GM12864 (cell line): ENCODE results near the gene IL17RD.
A peak's percentile ranks its signal among the peaks of the same experiment; 100 is the strongest.

Experiments
- DNase-seq: peaks from one replicate; pipeline ENCODE4 v3.0.0-alpha.2; 2011; ENCODE audit warnings: low read depth
- H3K4me3 ChIP-seq: 2 replicates; pipeline ENCODE4 v1.5.1; 2011; ENCODE audit warnings: mild to moderate bottlenecking, low read depth, low read length, control low read depth
- CTCF ChIP-seq: IDR thresholded peaks from 2 replicates; pipeline ENCODE4 v1.5.1; 2011; ENCODE audit warnings: low read depth, mild to moderate bottlenecking, moderate library complexity, low read length, control low read depth, inconsistent platforms; ENCODE audit errors: missing control alignments

IL17RD gene

GRCh38 chr3:57164657-57165573 lies at the start of gene IL17RD:
Gene IL17RD, minus strand, starts transcription at chr3:57165353. Its CDS starts 67 bp downstream, at chr3:57165286.
- H3K4me3 ChIP-seq: peak within 1 kb of the TSS; percentile 51
- no peak for TF ChIP-seq CTCF
- no peak for DNase-seq

GRCh38 chr3:57206423-57206822 lies 41.3 kb upstream of the IL17RD start:
- no peak for DNase-seq
- no peak for TF ChIP-seq CTCF
- H3K4me3 ChIP-seq: no peak overlapping the region

- no peak for TF ChIP-seq CTCF
- H3K4me3 ChIP-seq: no peak within 1 kb of the TSS
- DNase-seq: no peak
These were observed 34.7 kb upstream of the IL17RD start, which contains the start of gene HESX1 for GRCh38 chr3:57199895-57200297. Gene HESX1, minus strand, starts transcription at chr3:57199978. Its CDS starts 60 bp downstream, at chr3:57199918.

GRCh38 chr3:57194641-57195040 lies 29.5 kb upstream of the IL17RD start:
- DNase-seq: no peak
- H3K4me3 ChIP-seq: no peak overlapping the region
- TF ChIP-seq CTCF: no peak

GRCh38 chr3:57192028-57192427 lies 26.9 kb upstream of the IL17RD start:
- TF ChIP-seq CTCF: no peak
- no peak for DNase-seq
- H3K4me3 ChIP-seq: no peak overlapping the region

- TF ChIP-seq CTCF: no peak
- no peak overlapping the region for H3K4me3 ChIP-seq
- DNase-seq: no peak
These were observed 19.4 kb upstream of the IL17RD start for GRCh38 chr3:57184526-57184925.
